Liver (tissue), 9 donors: ENCODE measurements around the gene BTNL2. TPM values are rescaled to one million over a fixed set of nuclear protein-coding genes. Genes with fewer than 3 reads are reported as not detected.
A peak's percentile ranks its signal among the peaks of the same experiment; 100 is the strongest.

Experiments
- DNase-seq: peaks from one replicate; pipeline ENCODE4 v3.0.0-alpha.2; 2017; ENCODE audit warnings: low spot score
- H3K27ac ChIP-seq, 2 donors: one replicate each; pipeline ENCODE4 v1.7.0; 2013; ENCODE audit warnings: inconsistent platforms in 2 of 2, low read length in 2 of 2, control low read depth in 1 of 2, low read depth in 1 of 2, mild to moderate bottlenecking in 1 of 2
- H3K27me3 ChIP-seq, 4 donors: one replicate each; pipeline versions ENCODE4 v1.6.1 to v1.7.0; 2013; ENCODE audit warnings: low read length in 3 of 4, inconsistent platforms in 1 of 4, mild to moderate bottlenecking in 1 of 4, moderate library complexity in 1 of 4; ENCODE audit not compliant: control insufficient read depth in 4 of 4, insufficient read depth in 4 of 4
- H3K36me3 ChIP-seq, 4 donors: one replicate each; pipeline versions ENCODE4 v1.6.1 to v1.7.0; 2013; ENCODE audit warnings: low read length in 3 of 4, mild to moderate bottlenecking in 3 of 4, low read depth in 1 of 4, moderate library complexity in 1 of 4; ENCODE audit not compliant: control insufficient read depth in 4 of 4, insufficient read depth in 3 of 4
- H3K4me1 ChIP-seq, 4 donors: one replicate each; pipeline versions ENCODE4 v1.6.1 to v1.7.0; 2013; ENCODE audit warnings: low read length in 3 of 4, mild to moderate bottlenecking in 3 of 4, moderate library complexity in 1 of 4; ENCODE audit not compliant: control insufficient read depth in 4 of 4, insufficient read depth in 4 of 4
- H3K4me3 ChIP-seq, 3 donors: one replicate each; pipeline versions ENCODE4 v1.6.1 to v1.7.0; 2013; ENCODE audit warnings: low read length in 3 of 3, control low read depth in 1 of 3, low read depth in 1 of 3, mild to moderate bottlenecking in 1 of 3
- H3K9ac ChIP-seq, 2 donors: one replicate each; pipeline ENCODE4 v1.7.0; 2013; ENCODE audit warnings: low read length in 2 of 2, mild to moderate bottlenecking in 2 of 2, moderate library complexity in 2 of 2, control low read depth in 1 of 2, low read depth in 1 of 2
- H3K9me3 ChIP-seq, 4 donors: one replicate each; pipeline versions ENCODE4 v1.6.1 to v1.7.0; 2013; ENCODE audit warnings: low read length in 3 of 4; ENCODE audit not compliant: control insufficient read depth in 4 of 4
- ATF3 ChIP-seq: IDR thresholded peaks from 2 replicates; pipeline ENCODE4 v1.6.1; 2016; ENCODE audit warnings: antibody characterized with exemption
- CTCF ChIP-seq: fragments of 150-350 bp; IDR thresholded peaks from 2 replicates; pipeline ENCODE4 v1.5.1; 2017; ENCODE audit warnings: improper control_type of control experiment, low read depth, low read length; ENCODE audit not compliant: missing input control
- EGR1 ChIP-seq, 2 donors: IDR thresholded peaks; 2 replicates each; pipeline ENCODE4 v1.6.1; 2016 to 2018; ENCODE audit warnings: antibody characterized with exemption in 2 of 2, low read depth in 2 of 2
- FOXA1 ChIP-seq: IDR thresholded peaks from 2 replicates; pipeline ENCODE4 v1.6.1; 2016; ENCODE audit warnings: antibody characterized with exemption
- FOXA2 ChIP-seq: IDR thresholded peaks from 2 replicates; pipeline ENCODE4 v1.6.1; 2016; ENCODE audit warnings: antibody characterized with exemption
- GABPA ChIP-seq, 2 donors: IDR thresholded peaks in 1 of 2; conservative IDR thresholded peaks in 1 of 2; 2 replicates each; pipeline ENCODE4 v1.6.1; 2016; ENCODE audit warnings: antibody characterized with exemption in 2 of 2, mild to moderate bottlenecking in 1 of 2, moderate library complexity in 1 of 2
- HNF4A ChIP-seq, 2 donors: conservative IDR thresholded peaks; 2 replicates each; pipeline ENCODE4 v1.6.1; 2016; ENCODE audit warnings: antibody characterized with exemption in 2 of 2, mild to moderate bottlenecking in 2 of 2
- HNF4G ChIP-seq: IDR thresholded peaks from 2 replicates; pipeline ENCODE4 v1.6.1; 2016; ENCODE audit warnings: antibody characterized with exemption
- JUND ChIP-seq, 2 donors: IDR thresholded peaks; 2 replicates each; pipeline ENCODE4 v1.6.1; 2016; ENCODE audit warnings: antibody characterized with exemption in 2 of 2
- MAX ChIP-seq: IDR thresholded peaks from 2 replicates; pipeline ENCODE4 v1.6.1; 2016; ENCODE audit warnings: antibody characterized with exemption
- NR2F2 ChIP-seq: IDR thresholded peaks from 2 replicates; pipeline ENCODE4 v1.6.1; 2016; ENCODE audit warnings: antibody characterized with exemption
- RAD21 ChIP-seq, 2 donors: IDR thresholded peaks; 2 replicates each; pipeline ENCODE4 v1.6.1; 2016; ENCODE audit warnings: antibody characterized with exemption in 2 of 2, mild to moderate bottlenecking in 2 of 2
- REST ChIP-seq: IDR thresholded peaks from 2 replicates; pipeline ENCODE4 v1.6.1; 2016; ENCODE audit warnings: antibody characterized with exemption, mild to moderate bottlenecking
- RXRA ChIP-seq, 2 donors: IDR thresholded peaks; 2 replicates each; pipeline ENCODE4 v1.6.1; 2017 to 2018; ENCODE audit warnings: antibody characterized with exemption in 2 of 2, mild to moderate bottlenecking in 1 of 2
- TAF1 ChIP-seq: conservative IDR thresholded peaks from 2 replicates; pipeline ENCODE4 v1.6.1; 2016; ENCODE audit warnings: antibody characterized with exemption, mild to moderate bottlenecking
- WGBS: extraction: QIAGEN DNeasy Blood & Tissue Kit; methylation state at CpG from one replicate; pipeline ENCODE4 v1.1.7; 2013; 5-methylcytosine and 5-hydroxymethylcytosine counted together
- polyA plus RNA-seq, 2 donors: library from polyadenylated mRNA; stranded (reverse) in 1 of 2; unstranded in 1 of 2; fragments of 200-250 nt in 1 of 2; fragments of >200 nt in 1 of 2; fragmentation: Nextera tagmentation in 1 of 2; extraction: Ambion mirVana in 1 of 2; gene quantifications; one replicate each; pipeline versions ENCODE4 v1.2.1 to v1.2.3, GENCODE V29; 2013 to 2015
- total RNA-seq, 2 donors: library from RNA; depleted of rRNA; stranded (reverse); fragments of >200 nt; gene quantifications; one replicate each; pipeline ENCODE4 v1.2.3, GENCODE V29; 2014
- donor health status: healthy.
- donor health status: healthy.
- donor health status: healthy.
- donor health status: healthy.
- donor health status: healthy.

Gene BTNL2
- total and polyA plus RNA-seq, 4 donors: not detected

- H3K27me3 ChIP-seq: peaks cover 3 to 20% (median 6%) of the 10 kb centered on the region in 4 donors
- H3K27ac ChIP-seq: no peak overlapping the region
- no peak for DNase-seq
- no peaks in the 10 kb centered on the region for H3K9me3 ChIP-seq
- no peak overlapping the region for H3K9ac ChIP-seq
- WGBS: 66% methylated on average over 3 of the region's 3 CpGs
- H3K36me3 ChIP-seq: no peaks in the 10 kb centered on the region
- peaks cover 0 to 4% (median 0%) of the 10 kb centered on the region in 4 donors for H3K4me1 ChIP-seq
- H3K4me3 ChIP-seq: no peak overlapping the region
- no peak for TF ChIP-seq GABPA (IDR thresholded peaks at IDR 0.05 in 1 of 2, conservative IDR thresholded peaks at IDR 0.05 in 1 of 2)
- TF ChIP-seq REST: no peak
- no peak for TF ChIP-seq CTCF
- TF ChIP-seq FOXA2: no peak
- no peak for TF ChIP-seq TAF1
- no peak for TF ChIP-seq ATF3
- no peak for TF ChIP-seq FOXA1
- TF ChIP-seq RAD21 (IDR thresholded peaks at IDR 0.05): no peak
- no peak for TF ChIP-seq EGR1 (IDR thresholded peaks at IDR 0.05; ENCODE audit: low read depth in 2 of 2)
- no peak for TF ChIP-seq RXRA (IDR thresholded peaks at IDR 0.05)
- no peak for TF ChIP-seq MAX
- no peak for TF ChIP-seq HNF4A (conservative IDR thresholded peaks at IDR 0.05)
- no peak for TF ChIP-seq JUND (IDR thresholded peaks at IDR 0.05)
These were observed 9.1 kb upstream of the BTNL2 start for GRCh38 chr6:32416036-32416435.

- H3K9ac ChIP-seq: no peak overlapping the region
- H3K9me3 ChIP-seq: no peaks in the 10 kb centered on the region
- TF ChIP-seq EGR1 (IDR thresholded peaks at IDR 0.05; ENCODE audit: low read depth in 2 of 2) (no peak), RAD21 (IDR thresholded peaks at IDR 0.05) (peak; percentile 89 to 94), CTCF (peak; percentile 99), GABPA (IDR thresholded peaks at IDR 0.05 in 1 of 2, conservative IDR thresholded peaks at IDR 0.05 in 1 of 2) (no peak), HNF4A (conservative IDR thresholded peaks at IDR 0.05) (no peak), HNF4G (no peak), MAX (no peak), NR2F2 (no peak)
- no peak overlapping the region for H3K27ac ChIP-seq
- peak; percentile 76 for DNase-seq
- H3K36me3 ChIP-seq: no peaks in the 10 kb centered on the region
- 11% methylated on average over 13 of the region's 13 CpGs for WGBS
- peaks cover 3 to 20% (median 6%) of the 10 kb centered on the region in 4 donors for H3K27me3 ChIP-seq
- H3K4me3 ChIP-seq: no peak overlapping the region
- H3K4me1 ChIP-seq: peaks cover 0 to 4% (median 0%) of the 10 kb centered on the region in 4 donors
These were observed 8.6 kb upstream of the BTNL2 start for GRCh38 chr6:32415521-32416019.
